Mammary epithelial cell (primary cell): ENCODE results near the gene EYS.

ENCODE experiments used
- EZH2 ChIP-seq: IDR thresholded peaks from 2 replicates; pipeline ENCODE4 v1.6.1; 2012; ENCODE audit warnings: low read length, inconsistent platforms, borderline replicate concordance
- TF ChIP-seq, protein P1 (sequence below), 2 donors: IDR thresholded peaks in 1 of 2; conservative IDR thresholded peaks in 1 of 2; 2 replicates each; pipeline ENCODE4 v1.5.1; 2011 to 2012; ENCODE audit warnings: inconsistent platforms in 2 of 2, low read length in 2 of 2, mild to moderate bottlenecking in 2 of 2, control low read depth in 1 of 2, low read depth in 1 of 2; ENCODE audit not compliant: insufficient read depth in 1 of 2; ENCODE audit errors: extremely low read depth in 1 of 2

DNA sequence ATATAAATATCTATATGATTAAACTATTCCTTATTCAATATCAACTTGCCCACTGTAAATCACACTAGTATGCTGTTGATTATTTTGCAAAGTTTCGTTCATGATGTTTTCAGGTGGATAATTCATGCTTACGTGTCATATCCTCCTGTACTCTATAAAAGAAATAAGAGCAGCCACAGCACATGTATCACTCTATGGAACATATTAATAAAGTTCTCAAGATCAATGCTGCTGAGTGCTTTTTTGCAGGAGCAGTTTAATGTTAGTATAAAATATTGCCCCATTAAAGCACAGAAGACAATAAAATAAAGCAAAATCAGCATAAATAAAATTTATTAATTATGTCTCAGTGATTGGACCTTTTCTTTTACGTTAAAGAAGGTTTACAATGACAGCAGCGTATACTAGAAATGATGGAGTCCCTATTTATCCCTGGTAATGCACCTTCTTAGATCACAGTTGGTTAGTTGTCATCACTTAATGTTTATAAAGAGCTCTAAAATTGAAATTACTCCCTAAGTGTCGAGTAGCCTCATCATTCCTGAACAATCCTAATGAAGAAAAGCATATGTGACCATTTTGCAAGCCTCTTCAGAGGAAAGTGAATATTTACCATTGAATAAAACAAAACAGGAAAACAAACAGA lies 517.7 kb downstream of the EYS start:
- TF ChIP-seq, protein P1, sequence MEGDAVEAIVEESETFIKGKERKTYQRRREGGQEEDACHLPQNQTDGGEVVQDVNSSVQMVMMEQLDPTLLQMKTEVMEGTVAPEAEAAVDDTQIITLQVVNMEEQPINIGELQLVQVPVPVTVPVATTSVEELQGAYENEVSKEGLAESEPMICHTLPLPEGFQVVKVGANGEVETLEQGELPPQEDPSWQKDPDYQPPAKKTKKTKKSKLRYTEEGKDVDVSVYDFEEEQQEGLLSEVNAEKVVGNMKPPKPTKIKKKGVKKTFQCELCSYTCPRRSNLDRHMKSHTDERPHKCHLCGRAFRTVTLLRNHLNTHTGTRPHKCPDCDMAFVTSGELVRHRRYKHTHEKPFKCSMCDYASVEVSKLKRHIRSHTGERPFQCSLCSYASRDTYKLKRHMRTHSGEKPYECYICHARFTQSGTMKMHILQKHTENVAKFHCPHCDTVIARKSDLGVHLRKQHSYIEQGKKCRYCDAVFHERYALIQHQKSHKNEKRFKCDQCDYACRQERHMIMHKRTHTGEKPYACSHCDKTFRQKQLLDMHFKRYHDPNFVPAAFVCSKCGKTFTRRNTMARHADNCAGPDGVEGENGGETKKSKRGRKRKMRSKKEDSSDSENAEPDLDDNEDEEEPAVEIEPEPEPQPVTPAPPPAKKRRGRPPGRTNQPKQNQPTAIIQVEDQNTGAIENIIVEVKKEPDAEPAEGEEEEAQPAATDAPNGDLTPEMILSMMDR (conservative IDR thresholded peaks at IDR 0.05 in 1 of 2, IDR thresholded peaks at IDR 0.05 in 1 of 2; ENCODE audit: extremely low read depth in 1 of 2, insufficient read depth in 1 of 2, low read depth in 1 of 2, low read length in 2 of 2), result no peak
- no peak for TF ChIP-seq EZH2
